Gastroesophageal sphincter (tissue), 4 donors: ENCODE measurements around the gene CDH23. TPM values are rescaled to one million over a fixed set of nuclear protein-coding genes. Genes with fewer than 3 reads are reported as not detected.

Experiments
- ATAC-seq: fragments of 150-250 bp; one replicate; pipeline ENCODE4 v1.9.1; 2016; ENCODE audit warnings: mild to moderate bottlenecking, moderate library complexity
- H3K27ac ChIP-seq, 4 donors: fragments of 200-600 bp; sonication (generic) in 3 of 4; 1 replicate in 3 of 4; 2 replicates in 1 of 4; pipeline ENCODE4 v1.5.1; 2016 to 2019
- H3K27me3 ChIP-seq: fragments of 200-600 bp; sonication (generic); one replicate; pipeline ENCODE4 v1.5.1; 2019
- H3K36me3 ChIP-seq, 2 donors: fragments of 200-600 bp; sonication (generic); one replicate each; pipeline ENCODE4 v1.5.1; 2019; ENCODE audit warnings: control low read depth in 1 of 2
- H3K4me1 ChIP-seq, 3 donors: fragments of 200-600 bp; sonication (generic); 1 replicate in 2 of 3; 2 replicates in 1 of 3; pipeline ENCODE4 v1.5.1; 2016 to 2019; ENCODE audit warnings: control low read depth in 2 of 3
- H3K4me3 ChIP-seq, 2 donors: fragments of 200-600 bp; sonication (generic); one replicate each; pipeline ENCODE4 v1.5.1; 2019; ENCODE audit warnings: mild to moderate bottlenecking in 1 of 2, moderate library complexity in 1 of 2
- H3K9me3 ChIP-seq, 3 donors: fragments of 200-600 bp; sonication (generic); one replicate each; pipeline ENCODE4 v1.5.1; 2017 to 2019; ENCODE audit warnings: control low read depth in 2 of 3
- EP300 ChIP-seq: sonication (generic); formaldehyde crosslinking; IDR thresholded peaks from one replicate; pipeline ENCODE4 v1.6.1; 2017; ENCODE audit warnings: antibody characterized with exemption, mild to moderate bottlenecking
- POLR2A ChIP-seq, 2 donors: fragments of 450-650 bp; IDR thresholded peaks; one replicate each; pipeline ENCODE4 v1.6.1; 2017; ENCODE audit warnings: antibody characterized with exemption in 2 of 2, mild to moderate bottlenecking in 2 of 2, moderate library complexity in 1 of 2
- POLR2AphosphoS5 ChIP-seq: sonication (generic); formaldehyde crosslinking; IDR thresholded peaks from one replicate; pipeline ENCODE4 v1.6.1; 2017; ENCODE audit warnings: antibody characterized with exemption
- WGBS, 2 donors: methylation state at CpG; one replicate each; pipeline ENCODE4 v1.1.5; 2018; ENCODE audit warnings: low coverage in 1 of 2; 5-methylcytosine and 5-hydroxymethylcytosine counted together
- total RNA-seq, 4 donors: library from RNA; depleted of rRNA; stranded (reverse); fragments of >200 nt; gene quantifications; one replicate each; pipeline ENCODE4 v1.1.0, GENCODE V29; 2016
- TF ChIP-seq, protein P1 (sequence below), 4 experiments: fragments of 200-600 bp in 2 of 4; fragments of 450-650 bp in 2 of 4; sonication (generic) in 1 of 4; IDR thresholded peaks; one replicate each; pipeline ENCODE4 v1.5.1; 2017 to 2019; ENCODE audit warnings: antibody characterized with exemption in 4 of 4, mild to moderate bottlenecking in 2 of 4, moderate library complexity in 2 of 4

CDH23 gene
- total RNA-seq, 4 donors from 2014 or later: 5.1 to 33.5 (median 16.2) TPM

DNA sequence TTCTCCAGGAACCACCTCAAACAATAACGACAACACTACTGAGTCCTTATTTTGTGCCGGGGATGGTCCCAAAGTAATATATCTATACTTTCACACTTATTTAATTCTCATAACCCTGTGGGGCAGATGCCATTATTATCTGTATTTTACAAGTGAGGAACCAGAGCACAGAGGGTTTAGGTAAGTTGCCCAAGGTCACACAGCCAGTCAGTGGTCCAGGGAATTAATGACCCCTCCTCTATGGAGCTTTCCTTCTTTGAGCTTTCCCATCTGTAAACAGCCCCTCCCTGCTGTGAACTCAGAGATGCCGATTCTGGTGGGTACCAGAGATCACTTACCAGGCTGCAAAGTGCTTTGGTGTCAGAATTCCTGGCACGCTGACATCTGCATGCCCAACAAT, 217.2 kb downstream of the CDH23 start:
- Histone ChIP-seq H3K36me3 (no peaks in the 10 kb centered on the region), H3K4me3 (no peak overlapping the region), H3K9me3 (no peaks in the 10 kb centered on the region), H3K4me1 (peaks cover 4 to 68% (median 30%) of the 10 kb centered on the region in 3 donors), H3K27ac (peak overlapping the region in 3 of 4 donors; percentile 74 to 83 (median 74)), H3K27me3 (no peaks in the 10 kb centered on the region)
- no peak for ATAC-seq
- WGBS, 2 donors: 82 to 89% methylated on average over 2 to 3 of the region's 4 CpGs
- TF ChIP-seq, protein P1, sequence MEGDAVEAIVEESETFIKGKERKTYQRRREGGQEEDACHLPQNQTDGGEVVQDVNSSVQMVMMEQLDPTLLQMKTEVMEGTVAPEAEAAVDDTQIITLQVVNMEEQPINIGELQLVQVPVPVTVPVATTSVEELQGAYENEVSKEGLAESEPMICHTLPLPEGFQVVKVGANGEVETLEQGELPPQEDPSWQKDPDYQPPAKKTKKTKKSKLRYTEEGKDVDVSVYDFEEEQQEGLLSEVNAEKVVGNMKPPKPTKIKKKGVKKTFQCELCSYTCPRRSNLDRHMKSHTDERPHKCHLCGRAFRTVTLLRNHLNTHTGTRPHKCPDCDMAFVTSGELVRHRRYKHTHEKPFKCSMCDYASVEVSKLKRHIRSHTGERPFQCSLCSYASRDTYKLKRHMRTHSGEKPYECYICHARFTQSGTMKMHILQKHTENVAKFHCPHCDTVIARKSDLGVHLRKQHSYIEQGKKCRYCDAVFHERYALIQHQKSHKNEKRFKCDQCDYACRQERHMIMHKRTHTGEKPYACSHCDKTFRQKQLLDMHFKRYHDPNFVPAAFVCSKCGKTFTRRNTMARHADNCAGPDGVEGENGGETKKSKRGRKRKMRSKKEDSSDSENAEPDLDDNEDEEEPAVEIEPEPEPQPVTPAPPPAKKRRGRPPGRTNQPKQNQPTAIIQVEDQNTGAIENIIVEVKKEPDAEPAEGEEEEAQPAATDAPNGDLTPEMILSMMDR (IDR thresholded peaks at IDR 0.05): no peak
- TF ChIP-seq EP300 (no peak), POLR2A (IDR thresholded peaks at IDR 0.05) (no peak), POLR2AphosphoS5 (no peak)

DNA sequence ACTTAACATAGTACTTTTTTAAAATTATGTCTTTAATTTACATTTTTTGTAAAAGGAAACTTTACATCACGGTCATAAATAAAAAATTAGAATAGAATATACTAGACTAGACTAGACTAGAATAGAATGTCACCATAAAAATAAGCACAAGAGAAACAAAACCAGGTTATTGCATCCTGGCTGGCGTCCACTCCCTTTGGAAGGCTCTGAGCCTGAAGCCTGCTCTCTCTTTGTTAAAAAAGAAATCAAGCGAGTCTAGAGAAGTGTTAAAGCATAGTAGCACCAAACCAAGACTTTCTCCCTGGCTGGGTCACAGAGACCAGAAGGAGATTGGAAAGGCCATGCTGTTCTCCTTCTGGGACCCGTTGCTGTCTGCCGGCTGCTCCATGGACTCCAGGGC, 218.2 kb downstream of the CDH23 start:
- WGBS, 2 donors: 24 to 59% methylated on average over 2 to 5 of the region's 5 CpGs
- H3K4me1 ChIP-seq: peaks cover 4 to 68% (median 31%) of the 10 kb centered on the region in 3 donors
- H3K27me3 ChIP-seq: no peaks in the 10 kb centered on the region
- TF ChIP-seq POLR2AphosphoS5 (no peak), POLR2A (IDR thresholded peaks at IDR 0.05) (no peak), EP300 (no peak)
- TF ChIP-seq, protein P1 (IDR thresholded peaks at IDR 0.05): no peak
- H3K36me3 ChIP-seq: no peaks in the 10 kb centered on the region
- peak overlapping the region in 3 of 4 donors; percentile 74 to 83 (median 74) for H3K27ac ChIP-seq
- no peak overlapping the region for H3K4me3 ChIP-seq
- H3K9me3 ChIP-seq: no peaks in the 10 kb centered on the region
- no peak for ATAC-seq

DNA sequence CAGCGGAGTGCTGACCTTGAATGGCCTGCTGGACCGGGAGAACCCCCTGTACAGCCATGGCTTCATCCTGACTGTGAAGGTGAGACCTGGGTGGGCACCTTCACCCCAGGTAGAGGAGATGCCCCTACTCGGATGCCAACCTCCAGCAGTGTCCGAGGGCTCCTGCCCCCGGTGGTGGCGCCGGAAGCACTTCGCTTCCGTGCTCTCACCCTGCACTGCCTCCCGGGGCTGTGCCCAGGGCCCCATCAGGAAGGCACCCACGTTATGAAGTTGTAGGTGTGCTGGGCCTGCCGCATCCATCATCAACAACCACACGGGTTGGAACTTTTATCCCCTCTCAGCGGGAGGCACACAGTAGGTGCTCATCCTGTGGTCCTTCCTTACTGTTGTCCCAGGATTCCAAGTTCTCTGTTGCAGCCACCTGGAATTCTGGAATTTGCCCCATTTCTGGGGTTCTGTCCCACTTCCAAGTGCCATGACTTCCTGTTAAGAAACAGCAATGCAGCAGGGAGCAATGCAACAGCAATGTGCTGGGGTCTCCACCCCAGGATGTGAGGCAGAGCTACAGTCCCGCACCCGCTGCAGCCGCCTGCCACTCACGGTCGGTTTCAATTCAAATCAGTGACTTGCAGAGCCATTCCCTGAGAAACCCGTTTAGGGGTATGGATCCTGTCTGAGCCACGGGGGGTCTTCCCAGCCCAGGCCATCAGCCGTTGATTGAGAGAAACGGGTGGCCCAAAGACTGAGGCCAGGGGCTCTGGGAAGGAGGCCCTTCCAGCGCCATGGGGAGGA, 219.0 kb downstream of the CDH23 start:
- Histone ChIP-seq H3K27me3 (no peaks in the 10 kb centered on the region), H3K27ac (peak overlapping the region in 3 of 4 donors; percentile 74 to 83 (median 74)), H3K9me3 (no peaks in the 10 kb centered on the region), H3K36me3 (no peaks in the 10 kb centered on the region), H3K4me1 (peaks cover 8 to 69% (median 35%) of the 10 kb centered on the region in 3 donors), H3K4me3 (no peak overlapping the region)
- ATAC-seq: no peak
- 90% methylated on average over 6 of the region's 24 CpGs; no CpG with 5 or more reads in 1 of the 2 donors for WGBS, 2 donors
- TF ChIP-seq POLR2AphosphoS5: no peak
- TF ChIP-seq, protein P1 (IDR thresholded peaks at IDR 0.05): no peak
- no peak for TF ChIP-seq EP300

DNA sequence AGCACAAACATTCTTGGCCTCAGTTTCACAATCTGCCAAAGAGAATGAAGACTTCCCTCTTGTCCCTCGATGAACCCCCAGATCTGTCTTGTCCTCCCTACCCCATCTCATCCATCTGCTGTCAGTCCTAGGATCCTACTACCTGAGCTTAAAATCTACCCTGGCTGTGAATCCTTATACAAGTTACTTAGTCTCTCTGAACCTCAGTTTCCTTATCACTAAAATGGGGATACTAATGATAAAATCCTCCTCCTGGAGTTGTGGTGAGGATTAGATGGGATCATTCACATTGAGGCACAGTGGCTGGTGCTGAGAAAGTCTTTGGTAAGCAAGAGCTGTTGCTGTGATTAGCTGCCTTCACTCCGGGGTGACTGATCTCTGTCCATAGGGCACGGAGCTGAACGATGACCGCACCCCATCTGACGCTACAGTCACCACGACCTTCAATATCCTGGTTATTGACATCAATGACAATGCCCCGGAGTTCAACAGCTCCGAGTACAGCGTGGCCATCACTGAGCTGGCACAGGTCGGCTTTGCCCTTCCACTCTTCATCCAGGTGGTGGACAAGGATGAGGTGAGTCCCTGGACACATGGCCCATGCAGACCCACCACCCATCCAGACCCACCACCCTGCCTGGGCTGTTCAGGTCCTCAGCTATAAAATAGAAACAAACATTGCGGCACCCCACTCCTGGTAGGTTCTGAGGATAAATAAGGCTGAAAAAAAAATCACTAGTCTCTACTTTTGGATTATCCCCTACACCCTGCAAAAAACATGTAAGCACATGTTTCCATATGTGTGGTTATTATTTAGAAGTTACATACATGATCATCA, 220.3 kb downstream of the CDH23 start:
- ATAC-seq: no peak
- Histone ChIP-seq H3K9me3 (no peaks in the 10 kb centered on the region), H3K36me3 (no peaks in the 10 kb centered on the region), H3K27ac (peak overlapping the region in 2 of 4 donors; percentile 74 to 83), H3K27me3 (no peaks in the 10 kb centered on the region), H3K4me3 (no peak overlapping the region), H3K4me1 (peaks cover 14 to 71% (median 47%) of the 10 kb centered on the region in 3 donors)
- WGBS, 2 donors: 91 to 100% methylated on average over 3 to 10 of the region's 12 CpGs
- TF ChIP-seq POLR2AphosphoS5 (no peak), POLR2A (IDR thresholded peaks at IDR 0.05) (no peak), EP300 (no peak)
- TF ChIP-seq, protein P1 (IDR thresholded peaks at IDR 0.05): no peak
